IMR-90 (cell line): ENCODE results near the gene PRKN. TPM values are rescaled to one million over a fixed set of nuclear protein-coding genes. Genes with fewer than 3 reads are reported as not detected.

Experiments used
- ATAC-seq: fragments of 200-7000 bp; cut with Tn5 transposase; 2 replicates; pipeline ENCODE4 v1.9.1; 2020; ENCODE audit warnings: low read depth, mild to moderate bottlenecking, moderate library complexity
- BruUV-seq: library from RNA; stranded (reverse); fragments of 400-500 nt; replicated peaks from 2 replicates; lab custom pipeline; 2021; lab: Mats Ljungman, UMichigan
- CTCF ChIA-PET: fragments of 300-600 bp; formaldehyde crosslinking; extraction: SDS; loops from one replicate; lab custom pipeline; 2021; ENCODE audit warnings: antibody characterized with exemption; lab: Yijun Ruan, JAX
- POLR2A ChIA-PET: fragments of 300-600 bp; sonication (Branson Sonifier 250); formaldehyde crosslinking; loops from one replicate; lab custom pipeline; 2022; ENCODE audit warnings: antibody characterized with exemption; ENCODE audit not compliant: unreplicated experiment; lab: Charles Lee
- DNase-seq: peaks from one replicate; pipeline ENCODE4 v3.0.0; 2013
- H2AFZ ChIP-seq: replicated peaks from 2 replicates; pipeline ENCODE3; 2013; ENCODE audit warnings: low read length, mild to moderate bottlenecking; ENCODE audit not compliant: poor library complexity
- H2AK5ac ChIP-seq: 2 replicates; pipeline ENCODE4 v1.6.1; 2013; ENCODE audit warnings: low read depth, low read length, inconsistent platforms
- H2AK9ac ChIP-seq: replicated peaks from 2 replicates; pipeline ENCODE3; 2013; ENCODE audit warnings: mild to moderate bottlenecking, low read depth, low read length, moderate library complexity; ENCODE audit not compliant: poor library complexity
- H2BK120ac ChIP-seq: 2 replicates; pipeline ENCODE4 v1.6.1; 2013; ENCODE audit warnings: low read depth, low read length, inconsistent platforms
- H2BK15ac ChIP-seq: 3 replicates; pipeline ENCODE4 v1.6.1; 2013; ENCODE audit warnings: low read depth, low read length, inconsistent platforms
- H2BK20ac ChIP-seq: 2 replicates; pipeline ENCODE4 v1.6.1; 2013; ENCODE audit warnings: low read depth, mild to moderate bottlenecking, inconsistent platforms, low read length, moderate library complexity
- H2BK5ac ChIP-seq: 2 replicates; pipeline ENCODE4 v1.6.1; 2013; ENCODE audit warnings: mild to moderate bottlenecking, low read depth, low read length, inconsistent platforms; ENCODE audit not compliant: poor library complexity, severe bottlenecking
- H3K14ac ChIP-seq: replicated peaks from 2 replicates; pipeline ENCODE4 v1.6.1; 2013; ENCODE audit warnings: low read depth, low read length, inconsistent platforms
- H3K18ac ChIP-seq: 2 replicates; pipeline ENCODE4 v1.6.1; 2013; ENCODE audit warnings: low read depth, low read length, control low read depth
- H3K23ac ChIP-seq: 2 replicates; pipeline ENCODE4 v1.6.1; 2013; ENCODE audit warnings: low read depth, low read length, inconsistent platforms
- H3K27ac ChIP-seq: 2 replicates; pipeline ENCODE4 v1.5.1; 2013; ENCODE audit warnings: mild to moderate bottlenecking, control low read depth, low read length; ENCODE audit not compliant: insufficient read depth
- H3K27me3 ChIP-seq: 2 replicates; pipeline ENCODE4 v1.6.1; 2013; ENCODE audit warnings: low read length; ENCODE audit not compliant: control insufficient read depth, insufficient read depth
- H3K36me3 ChIP-seq: 2 replicates; pipeline ENCODE4 v1.6.1; 2013; ENCODE audit warnings: low read length, mixed read lengths; ENCODE audit not compliant: control insufficient read depth, insufficient read depth
- H3K4ac ChIP-seq: 2 replicates; pipeline ENCODE4 v1.6.1; 2013; ENCODE audit warnings: low read depth, low read length, inconsistent platforms
- H3K4me1 ChIP-seq: 2 replicates; pipeline ENCODE4 v1.6.1; 2013; ENCODE audit warnings: low read length, mixed read lengths; ENCODE audit not compliant: control insufficient read depth, insufficient read depth
- H3K4me2 ChIP-seq: 2 replicates; pipeline ENCODE4 v1.6.1; 2013; ENCODE audit warnings: low read depth, mild to moderate bottlenecking, control low read depth, low read length, moderate library complexity
- H3K4me3 ChIP-seq: 2 replicates; pipeline ENCODE4 v1.5.1; 2013; ENCODE audit warnings: low read depth, mild to moderate bottlenecking, control low read depth, low read length, moderate library complexity; ENCODE audit not compliant: insufficient read depth
- H3K56ac ChIP-seq: 2 replicates; pipeline ENCODE4 v1.6.1; 2013; ENCODE audit warnings: low read length, inconsistent platforms; ENCODE audit not compliant: insufficient read depth; ENCODE audit errors: extremely low read depth
- H3K79me1 ChIP-seq, 2 experiments: 2 replicates each; pipeline ENCODE4 v1.6.1; 2013; ENCODE audit warnings: low read length in 2 of 2, inconsistent platforms in 1 of 2, low read depth in 1 of 2
- H3K9ac ChIP-seq: 2 replicates; pipeline ENCODE4 v1.6.1; 2013; ENCODE audit warnings: low read depth, low read length, control low read depth
- H3K9me1 ChIP-seq: 2 replicates; pipeline ENCODE4 v1.6.1; 2013; ENCODE audit warnings: low read length, inconsistent platforms; ENCODE audit not compliant: insufficient read depth
- H3K9me3 ChIP-seq: 2 replicates; pipeline ENCODE4 v1.6.1; 2013; ENCODE audit warnings: low read length; ENCODE audit not compliant: control insufficient read depth, insufficient read depth
- H4K20me1 ChIP-seq: 2 replicates; pipeline ENCODE4 v1.6.1; 2013; ENCODE audit warnings: low read length, inconsistent platforms; ENCODE audit not compliant: insufficient read depth
- H4K5ac ChIP-seq: 2 replicates; pipeline ENCODE4 v1.6.1; 2013; ENCODE audit warnings: mild to moderate bottlenecking, low read depth, low read length, control low read depth
- H4K8ac ChIP-seq, 2 experiments: 2 replicates each; pipeline ENCODE4 v1.6.1; 2013; ENCODE audit warnings: low read depth in 2 of 2, low read length in 2 of 2, control low read depth in 1 of 2, inconsistent platforms in 1 of 2
- H4K91ac ChIP-seq: 2 replicates; pipeline ENCODE4 v1.6.1; 2013; ENCODE audit warnings: low read depth, low read length, inconsistent platforms; ENCODE audit not compliant: insufficient read depth
- BHLHE40 ChIP-seq: fragments of 150-350 bp; IDR thresholded peaks from 2 replicates; pipeline ENCODE4 v1.6.1; 2016; ENCODE audit warnings: mild to moderate bottlenecking, low read depth, low read length
- CHD1 ChIP-seq: IDR thresholded peaks from 2 replicates; pipeline ENCODE4 v1.6.1; 2012; ENCODE audit warnings: low read depth, low read length, improper control_type of control experiment
- FOS ChIP-seq: fragments of 150-350 bp; IDR thresholded peaks from 2 replicates; pipeline ENCODE4 v1.6.1; 2016; ENCODE audit warnings: low read depth, low read length
- MAFK ChIP-seq: IDR thresholded peaks from 2 replicates; pipeline ENCODE4 v1.6.1; 2012; ENCODE audit warnings: low read depth, low read length, improper control_type of control experiment
- MAZ ChIP-seq: IDR thresholded peaks from 2 replicates; pipeline ENCODE4 v1.6.1; 2012; ENCODE audit warnings: low read depth, mild to moderate bottlenecking, low read length, improper control_type of control experiment, moderate library complexity, borderline replicate concordance
- MXI1 ChIP-seq: IDR thresholded peaks from 2 replicates; pipeline ENCODE4 v1.6.1; 2012; ENCODE audit warnings: low read depth, mild to moderate bottlenecking, low read length, moderate library complexity, borderline replicate concordance
- POLR2A ChIP-seq: IDR thresholded peaks from 2 replicates; pipeline ENCODE4 v1.6.1; 2012; ENCODE audit warnings: mild to moderate bottlenecking, low read depth, low read length
- RCOR1 ChIP-seq: IDR thresholded peaks from 2 replicates; pipeline ENCODE4 v1.6.1; 2012; ENCODE audit warnings: mild to moderate bottlenecking, low read length, improper control_type of control experiment; ENCODE audit not compliant: insufficient replicate concordance
- WGBS, 2 experiments: methylation state at CpG; one replicate each; pipeline versions ENCODE4 v1.1.5 to v1.1.7; 2013; ENCODE audit warnings: missing lambda C conversion rate in 2 of 2; ENCODE audit not compliant: insufficient read length in 1 of 2; ENCODE audit errors: extremely low coverage in 2 of 2; 5-methylcytosine and 5-hydroxymethylcytosine counted together
- dilution Hi-C: fragments of 300-500 bp; cut with HindIII; formaldehyde crosslinking; loops from one replicate; pipeline ENCODE4 v1.14.3; 2018; ENCODE audit warnings: low sequenced_read_pairs; ENCODE audit not compliant: unreplicated experiment
- in situ Hi-C: fragments of 300-500 bp; cut with MboI; formaldehyde crosslinking; loops from 3 replicates; pipeline ENCODE4 v1.14.3; 2019; ENCODE audit warnings: low sequenced_read_pairs, inconsistent platforms, mixed read lengths
- intact Hi-C: fragments of 100-400 bp; cut with micrococcal nuclease; formaldehyde crosslinking; loops from 2 replicates; pipeline ENCODE4 v1.10.0; 2022
- polyA plus RNA-seq, 3 experiments: library from polyadenylated mRNA; depleted of rRNA; stranded (reverse); fragments of >200 nt; gene quantifications; 2 replicates each; pipeline ENCODE4 v1.2.3, GENCODE V29; 2012; ENCODE audit warnings: low replicate concordance in 1 of 3
- total RNA-seq: library from RNA; depleted of rRNA; stranded (reverse); fragments of >200 nt; gene quantifications from 2 replicates; pipeline ENCODE4 v1.2.3, GENCODE V29; 2012
- TF ChIP-seq, protein P1 (sequence below): conservative IDR thresholded peaks from 2 replicates; pipeline ENCODE4 v1.5.1; 2012; ENCODE audit warnings: mild to moderate bottlenecking, low read depth, low read length, improper control_type of control experiment
- TF ChIP-seq, protein P2 (sequence below): fragments of 150-350 bp; IDR thresholded peaks from 2 replicates; pipeline ENCODE4 v1.6.1; 2016; ENCODE audit warnings: low read depth, mild to moderate bottlenecking, low read length, moderate library complexity, borderline replicate concordance
- TF ChIP-seq, protein P3 (sequence below): fragments of 150-350 bp; IDR thresholded peaks from 2 replicates; pipeline ENCODE4 v1.6.1; 2017; ENCODE audit warnings: mild to moderate bottlenecking, antibody characterized with exemption, low read length, low read depth

The PRKN gene
- total and polyA plus RNA-seq, 2 of the 4 experiments (the other 2 are of a cell fraction), result 0.15 to 0.18 TPM

DNA sequence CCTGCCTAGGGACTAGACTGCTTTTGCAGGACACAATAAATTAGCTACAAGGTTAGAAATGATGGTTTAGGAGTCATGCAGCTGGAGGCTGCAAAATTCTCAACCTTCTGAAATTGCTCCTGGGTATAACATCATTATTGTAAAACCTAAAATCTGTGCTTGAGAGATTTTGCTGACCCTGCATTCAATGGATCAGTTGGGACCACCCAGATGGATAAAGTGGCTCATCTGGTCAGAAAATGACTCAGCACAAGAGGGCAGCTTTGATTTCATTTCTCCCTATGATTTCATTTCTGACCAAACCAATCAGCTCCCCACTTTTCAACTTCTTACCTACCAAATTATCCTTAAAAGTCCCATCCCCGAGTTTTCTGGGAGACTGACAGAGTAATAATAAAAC, 1086.4 kb downstream of the PRKN start:
- TF ChIP-seq, protein P1, sequence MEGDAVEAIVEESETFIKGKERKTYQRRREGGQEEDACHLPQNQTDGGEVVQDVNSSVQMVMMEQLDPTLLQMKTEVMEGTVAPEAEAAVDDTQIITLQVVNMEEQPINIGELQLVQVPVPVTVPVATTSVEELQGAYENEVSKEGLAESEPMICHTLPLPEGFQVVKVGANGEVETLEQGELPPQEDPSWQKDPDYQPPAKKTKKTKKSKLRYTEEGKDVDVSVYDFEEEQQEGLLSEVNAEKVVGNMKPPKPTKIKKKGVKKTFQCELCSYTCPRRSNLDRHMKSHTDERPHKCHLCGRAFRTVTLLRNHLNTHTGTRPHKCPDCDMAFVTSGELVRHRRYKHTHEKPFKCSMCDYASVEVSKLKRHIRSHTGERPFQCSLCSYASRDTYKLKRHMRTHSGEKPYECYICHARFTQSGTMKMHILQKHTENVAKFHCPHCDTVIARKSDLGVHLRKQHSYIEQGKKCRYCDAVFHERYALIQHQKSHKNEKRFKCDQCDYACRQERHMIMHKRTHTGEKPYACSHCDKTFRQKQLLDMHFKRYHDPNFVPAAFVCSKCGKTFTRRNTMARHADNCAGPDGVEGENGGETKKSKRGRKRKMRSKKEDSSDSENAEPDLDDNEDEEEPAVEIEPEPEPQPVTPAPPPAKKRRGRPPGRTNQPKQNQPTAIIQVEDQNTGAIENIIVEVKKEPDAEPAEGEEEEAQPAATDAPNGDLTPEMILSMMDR, result no peak
- TF ChIP-seq, protein P2, sequence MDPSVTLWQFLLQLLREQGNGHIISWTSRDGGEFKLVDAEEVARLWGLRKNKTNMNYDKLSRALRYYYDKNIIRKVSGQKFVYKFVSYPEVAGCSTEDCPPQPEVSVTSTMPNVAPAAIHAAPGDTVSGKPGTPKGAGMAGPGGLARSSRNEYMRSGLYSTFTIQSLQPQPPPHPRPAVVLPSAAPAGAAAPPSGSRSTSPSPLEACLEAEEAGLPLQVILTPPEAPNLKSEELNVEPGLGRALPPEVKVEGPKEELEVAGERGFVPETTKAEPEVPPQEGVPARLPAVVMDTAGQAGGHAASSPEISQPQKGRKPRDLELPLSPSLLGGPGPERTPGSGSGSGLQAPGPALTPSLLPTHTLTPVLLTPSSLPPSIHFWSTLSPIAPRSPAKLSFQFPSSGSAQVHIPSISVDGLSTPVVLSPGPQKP, result no peak
- no peak for TF ChIP-seq MAZ
- TF ChIP-seq, protein P3, sequence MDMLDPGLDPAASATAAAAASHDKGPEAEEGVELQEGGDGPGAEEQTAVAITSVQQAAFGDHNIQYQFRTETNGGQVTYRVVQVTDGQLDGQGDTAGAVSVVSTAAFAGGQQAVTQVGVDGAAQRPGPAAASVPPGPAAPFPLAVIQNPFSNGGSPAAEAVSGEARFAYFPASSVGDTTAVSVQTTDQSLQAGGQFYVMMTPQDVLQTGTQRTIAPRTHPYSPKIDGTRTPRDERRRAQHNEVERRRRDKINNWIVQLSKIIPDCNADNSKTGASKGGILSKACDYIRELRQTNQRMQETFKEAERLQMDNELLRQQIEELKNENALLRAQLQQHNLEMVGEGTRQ, result no peak
- TF ChIP-seq MAFK, result no peak
- no peak for TF ChIP-seq FOS
- no peak for TF ChIP-seq POLR2A
- no peak for TF ChIP-seq BHLHE40
- no peak for TF ChIP-seq RCOR1
- TF ChIP-seq CHD1, result no peak
- no peak for TF ChIP-seq MXI1
- in situ Hi-C loops (no loop called here), dilution Hi-C loops (no loop called here), intact Hi-C loops (no loop called here)
- H4K8ac ChIP-seq, result no peak overlapping the region
- no peaks in the 10 kb centered on the region for H3K36me3 ChIP-seq
- no peak overlapping the region for H4K91ac ChIP-seq
- ChIA-PET CTCF (no interaction called here), POLR2A (no interaction called here)
- H2BK120ac ChIP-seq, result no peak overlapping the region
- H3K4me2 ChIP-seq, result no peak overlapping the region
- H3K4me1 ChIP-seq, result no peaks in the 10 kb centered on the region
- H4K20me1 ChIP-seq, result no peaks in the 10 kb centered on the region
- H3K56ac ChIP-seq, result no peak overlapping the region
- no peak overlapping the region for H2AFZ ChIP-seq
- no peak overlapping the region for H3K9ac ChIP-seq
- no peak overlapping the region for H3K27ac ChIP-seq
- H2BK15ac ChIP-seq, result no peak overlapping the region
- no peak overlapping the region for H3K4me3 ChIP-seq
- BruUV-seq, result no TSS peak
- H2AK9ac ChIP-seq, result no peak overlapping the region
- H3K23ac ChIP-seq, result no peak overlapping the region
- H3K4ac ChIP-seq, result no peak overlapping the region
- ATAC-seq, result no peak
- H4K5ac ChIP-seq, result no peak overlapping the region
- DNase-seq, result no peak
- no peaks in the 10 kb centered on the region for H3K79me1 ChIP-seq
- no peak overlapping the region for H2BK20ac ChIP-seq
- peaks cover 29% of the 10 kb centered on the region for H3K9me3 ChIP-seq
- no CpG with 5 or more reads among the region's 1 CpG for WGBS, 2 experiments
- no peak overlapping the region for H2AK5ac ChIP-seq
- H3K9me1 ChIP-seq, result no peaks in the 10 kb centered on the region
- no peaks in the 10 kb centered on the region for H3K27me3 ChIP-seq
- H3K14ac ChIP-seq, result no peak overlapping the region
- no peak overlapping the region for H3K18ac ChIP-seq
- H2BK5ac ChIP-seq, result no peak overlapping the region
